ENCODE data around the gene S100A8. TPM values are rescaled to one million over a fixed set of nuclear protein-coding genes. Genes with fewer than 3 reads are reported as not detected.

Gene S100A8
- total and polyA plus RNA-seq, 7 donors = 14.2 to 109 (median 82.2) TPM; not detected in 1

- Histone ChIP-seq H3K9me3 (no peaks in the 10 kb centered on the region), H3K27ac (no peak overlapping the region), H3K4me1 (no peaks in the 10 kb centered on the region), H3K27me3 (no peaks in the 10 kb centered on the region), H3K4me3 (no peak overlapping the region), H3K36me3 (no peaks in the 10 kb centered on the region)
- TF ChIP-seq POLR2A (IDR thresholded peaks at IDR 0.05) = no peak
- no peak for TF ChIP-seq POLR2AphosphoS5 (IDR thresholded peaks at IDR 0.05)
- TF ChIP-seq CTCF (IDR thresholded peaks at IDR 0.05) = no peak
- no peak for TF ChIP-seq EP300 (IDR thresholded peaks at IDR 0.05)
- DNase-seq = no peak
- WGBS, 2 donors = 82 to 90% methylated on average over 3 of the region's 3 CpGs
- intact Hi-C loops (cut with DNase I) = no loop called here
Observed at GRCh38 chr1:153362187-153362775, 28.6 kb downstream of the S100A8 start.

GRCh38 chr1:153361480-153362109, 29.3 kb downstream of the S100A8 start:
- intact Hi-C loops (cut with DNase I) = no loop called here
- Histone ChIP-seq H3K9me3 (no peaks in the 10 kb centered on the region), H3K4me1 (no peaks in the 10 kb centered on the region), H3K27me3 (no peaks in the 10 kb centered on the region), H3K36me3 (no peaks in the 10 kb centered on the region), H3K4me3 (no peak overlapping the region), H3K27ac (no peak overlapping the region)
- no peak for DNase-seq
- 87 to 88% methylated on average over 4 of the region's 4 CpGs for WGBS, 2 donors
- no peak for TF ChIP-seq CTCF (IDR thresholded peaks at IDR 0.05)
- TF ChIP-seq POLR2AphosphoS5 (IDR thresholded peaks at IDR 0.05) = no peak
- TF ChIP-seq EP300 (IDR thresholded peaks at IDR 0.05) = no peak
- TF ChIP-seq POLR2A (IDR thresholded peaks at IDR 0.05) = no peak

- no peak for DNase-seq
- intact Hi-C loops (cut with DNase I) = no loop called here
- no peak for TF ChIP-seq POLR2AphosphoS5 (IDR thresholded peaks at IDR 0.05)
- TF ChIP-seq CTCF (IDR thresholded peaks at IDR 0.05) = no peak
- TF ChIP-seq POLR2A (IDR thresholded peaks at IDR 0.05) = no peak
- TF ChIP-seq EP300 (IDR thresholded peaks at IDR 0.05) = no peak
Observed at GRCh38 chr1:153360592-153361479, 30.0 kb downstream of the S100A8 start.

GRCh38 chr1:153360190-153360589, 30.7 kb downstream of the S100A8 start:
- Histone ChIP-seq H3K27me3 (no peaks in the 10 kb centered on the region), H3K4me1 (no peaks in the 10 kb centered on the region), H3K27ac (no peak overlapping the region), H3K4me3 (no peak overlapping the region), H3K9me3 (no peaks in the 10 kb centered on the region), H3K36me3 (no peaks in the 10 kb centered on the region)
- DNase-seq = no peak
- intact Hi-C loops (cut with DNase I) = no loop called here
- TF ChIP-seq POLR2A (IDR thresholded peaks at IDR 0.05) (no peak), CTCF (IDR thresholded peaks at IDR 0.05) (no peak), POLR2AphosphoS5 (IDR thresholded peaks at IDR 0.05) (no peak), EP300 (IDR thresholded peaks at IDR 0.05) (no peak)
- 74 to 75% methylated on average over 2 of the region's 2 CpGs for WGBS, 2 donors

More at GRCh38 chr1:153360592-153361479, 30.0 kb downstream of the S100A8 start:
- Histone ChIP-seq H3K27ac (no peak overlapping the region), H3K4me1 (no peaks in the 10 kb centered on the region), H3K36me3 (no peaks in the 10 kb centered on the region), H3K9me3 (no peaks in the 10 kb centered on the region), H3K27me3 (no peaks in the 10 kb centered on the region), H3K4me3 (no peak overlapping the region)
- WGBS, 2 donors = 82 to 90% methylated on average over 11 of the region's 11 CpGs
